Metanephros (tissue), 2 donors: Measurements from ENCODE around the gene MRE11. TPM values are rescaled to one million over a fixed set of nuclear protein-coding genes. Genes with fewer than 3 reads are reported as not detected.

Experiments used
- small RNA-seq: library from RNA; depleted of rRNA; stranded (forward); fragments of <200 nt; gene quantifications from one replicate; pipeline ENCODE3, GENCODE V24; 2014; ENCODE audit warnings: low replicate concordance
- total RNA-seq: library from RNA; depleted of rRNA; stranded (reverse); fragments of >200 nt; gene quantifications from one replicate; pipeline ENCODE4 v1.2.3, GENCODE V29; 2014

The MRE11 gene
- 22.6 TPM for total RNA-seq

DNA sequence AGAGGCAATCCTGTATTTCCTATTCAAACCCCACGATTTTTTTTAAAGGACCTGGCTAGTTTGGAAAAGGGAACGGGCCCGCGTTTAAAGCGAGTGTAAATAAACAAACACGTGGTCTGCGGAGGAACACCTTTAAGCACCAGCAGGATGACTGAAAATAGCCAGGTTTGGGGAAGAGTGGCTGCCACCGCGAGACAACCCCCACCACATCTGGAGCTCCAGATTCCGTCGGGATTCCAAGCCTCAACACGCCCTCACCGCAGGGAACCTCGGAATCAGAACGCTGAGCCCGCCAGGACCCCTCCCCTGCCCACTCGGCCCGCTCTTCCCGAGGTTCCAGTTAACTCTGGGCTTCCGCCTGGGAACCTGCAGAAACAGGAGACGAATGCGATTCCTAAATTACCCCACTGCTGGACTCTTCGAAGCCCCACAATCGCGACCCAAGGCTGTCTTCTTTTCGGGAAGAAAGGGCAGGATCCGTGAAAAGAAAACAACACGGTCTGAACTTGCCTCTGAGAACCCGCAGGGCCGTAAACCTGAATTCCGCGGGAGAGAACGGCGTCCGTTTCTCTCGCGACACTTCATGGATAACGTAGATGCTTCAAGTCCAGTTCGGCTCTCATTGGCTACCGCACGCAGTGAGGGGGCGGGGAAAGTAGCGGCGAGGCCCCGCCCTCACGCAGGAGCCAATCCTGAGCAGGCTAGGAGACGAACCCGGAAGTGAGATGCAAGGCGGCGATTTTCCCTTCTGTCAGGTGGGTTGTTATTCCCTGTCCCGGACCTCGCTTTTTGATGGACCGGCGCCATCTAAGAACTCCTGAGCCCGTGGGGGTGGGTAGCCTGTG, at the start of gene MRE11, which contains the start of gene ANKRD49:
Gene MRE11 (minus strand): TSS at position 564 of the 845 bp plus-strand sequence. CDS start 1,043 bp downstream, outside the sequence.
Gene ANKRD49 (plus strand): TSS at position 704 of the 845 bp plus-strand sequence. CDS start 2,710 bp downstream, outside the sequence.

DNA sequence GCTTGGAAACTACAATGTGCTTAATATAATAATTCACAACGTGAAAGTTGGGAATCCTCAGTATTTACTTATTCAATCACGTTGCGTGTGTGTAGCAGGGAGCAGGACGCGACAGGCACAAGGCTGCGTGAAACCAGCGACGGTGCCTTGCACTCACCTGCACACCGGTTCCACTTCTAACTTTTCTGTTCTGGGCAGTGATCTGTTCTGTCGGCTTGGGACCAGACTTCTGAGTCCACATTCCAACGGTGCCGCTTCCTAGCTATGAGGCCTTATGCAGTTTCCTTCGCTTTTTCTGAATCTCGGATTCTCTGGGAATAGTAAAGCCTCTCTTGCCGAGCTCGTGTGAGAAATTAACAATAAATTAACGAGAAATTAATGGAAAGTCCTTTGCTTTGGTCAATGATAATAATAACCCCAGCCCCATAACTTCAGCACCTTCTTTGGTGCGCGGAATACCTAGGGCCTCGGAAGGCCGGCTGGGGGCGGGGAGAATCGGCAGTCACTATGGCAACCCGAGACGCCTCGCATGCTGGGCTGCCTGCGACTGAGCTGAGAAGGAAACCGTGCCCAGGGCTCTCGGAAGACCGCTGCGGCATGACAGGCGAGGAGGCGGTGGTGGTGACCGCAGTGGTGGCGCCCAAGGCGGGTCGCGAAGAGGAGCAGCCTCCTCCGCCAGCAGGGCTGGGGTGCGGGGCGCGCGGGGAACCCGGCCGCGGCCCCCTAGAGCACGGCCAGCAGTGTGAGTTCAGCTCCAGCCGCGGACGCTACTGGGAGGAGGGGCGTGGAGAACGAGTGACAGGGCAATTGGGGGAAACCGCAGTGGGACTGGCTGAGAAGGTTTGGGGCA, 18.5 kb upstream of the MRE11 start, which contains the start of gene C11orf97:
Gene C11orf97 (plus strand): TSS at position 530 of the 850 bp plus-strand sequence. CDS start 68 bp downstream, at position 598.

DNA sequence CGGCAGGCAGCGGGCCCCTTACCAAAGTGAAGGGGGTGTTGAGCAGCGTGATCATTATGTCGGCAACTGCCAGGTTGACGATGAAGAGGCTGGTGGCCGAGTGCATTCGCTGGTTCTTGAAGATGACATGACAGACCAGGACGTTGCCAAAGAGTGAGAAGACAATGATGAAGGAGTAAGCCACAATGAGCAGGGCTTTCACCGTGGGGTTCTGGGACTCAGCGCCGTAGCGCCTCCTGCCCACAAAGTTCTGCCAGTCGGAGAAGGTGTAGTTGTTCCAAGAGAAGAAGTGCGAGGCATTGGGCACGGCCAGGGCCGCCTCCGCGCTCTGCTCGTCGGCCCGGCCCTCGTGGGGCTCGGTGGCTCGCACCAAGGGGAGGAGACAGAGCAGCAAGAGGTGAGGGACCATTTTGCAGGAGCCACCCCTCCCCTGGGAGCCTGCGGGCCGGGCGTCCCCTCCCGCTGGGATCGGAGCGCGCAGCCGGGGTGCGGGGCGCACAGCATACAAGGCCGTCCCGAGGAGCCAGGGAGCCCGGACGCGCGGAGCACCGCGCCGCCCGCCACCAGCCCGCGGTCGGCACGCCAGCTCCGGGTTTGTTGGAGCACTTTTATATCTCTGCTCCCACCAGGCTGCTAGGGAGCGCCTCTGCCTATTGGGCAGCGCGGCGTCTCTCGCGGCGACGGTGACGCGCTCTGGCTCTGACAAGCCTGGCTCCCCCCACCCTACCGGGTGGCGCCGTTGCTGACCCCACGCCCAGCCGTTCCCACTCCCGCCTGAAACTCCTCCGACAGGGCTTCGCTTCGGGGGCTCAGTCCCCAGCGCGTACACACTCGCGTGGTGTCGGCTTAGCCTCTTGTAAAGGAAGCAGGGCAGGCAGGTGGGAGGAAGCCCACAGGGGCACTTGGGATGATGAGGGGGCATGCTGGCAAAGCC, 92.5 kb downstream of the MRE11 start, which contains the start of gene GPR83:
Gene GPR83 (minus strand): TSS at position 581 of the 934 bp plus-strand sequence. CDS start 172 bp downstream, at position 409.

Small RNAs within 50 kb of the gene (small RNA-seq; reads per million reads assigned to genes)
- gene MIR548L, result 0.14 reads per million

Other genes starting within 250 kb of the MRE11 start
- not detected for gene IZUMO1R, start 189.3 kb downstream of the MRE11 start, total RNA-seq
- gene GPR83, start 92.4 kb downstream of the MRE11 start, total RNA-seq, result 0.41 TPM
- 10.1 TPM for gene ANKRD49, start 140 bp upstream of the MRE11 start, total RNA-seq
- 0.53 TPM for gene C11orf97, start 18.6 kb upstream of the MRE11 start, total RNA-seq
- 12.4 TPM for gene FUT4, start 50.1 kb upstream of the MRE11 start, total RNA-seq
- gene PIWIL4, start 73.5 kb upstream of the MRE11 start, total RNA-seq, result 5.1 TPM